ENCODE measurements around the gene RPP25. TPM values are rescaled to one million over a fixed set of nuclear protein-coding genes. Genes with fewer than 3 reads are reported as not detected.

The RPP25 gene
- total RNA-seq, 2 experiments from 2014 or later, result 0.14 to 0.45 TPM

DNA sequence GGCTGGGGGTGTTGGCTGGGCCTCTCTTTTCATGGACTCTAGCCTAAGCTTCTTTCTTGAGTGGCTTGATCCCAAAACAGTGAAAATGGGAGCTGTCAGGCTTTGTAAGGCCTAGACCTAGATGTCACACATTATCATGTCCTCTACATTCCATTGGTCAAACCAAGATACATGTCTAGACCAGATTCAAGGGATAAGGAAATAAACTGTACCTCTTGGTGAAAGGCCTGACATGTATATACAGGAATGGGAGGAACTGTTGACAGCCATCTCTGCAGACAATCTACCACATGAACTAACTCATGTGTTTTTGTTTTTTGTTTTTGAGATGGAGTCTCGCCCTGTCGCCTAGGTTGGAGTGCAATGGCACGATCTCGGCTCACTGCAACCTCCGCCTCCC is 11.1 kb upstream of the RPP25 start:
- no peaks in the 10 kb centered on the region for H3K4me1 Mint-ChIP-seq (ENCODE audit: low read depth)
- intact Hi-C loops (cut with DNase I, micrococcal nuclease), result no loop called here
- TF ChIP-seq CTCF (IDR thresholded peaks at IDR 0.05), result no peak
- peaks cover 1% of the 10 kb centered on the region for H3K27me3 Mint-ChIP-seq
- no peaks in the 10 kb centered on the region for H3K9me3 Mint-ChIP-seq
- Histone ChIP-seq H3K27ac (ENCODE audit: low read depth in 1 of 2, low read length in 2 of 2) (no peak overlapping the region), H3K4me3 (ENCODE audit: low read length) (no peak overlapping the region), H3K4me1 (ENCODE audit: insufficient read depth, low read length) (no peaks in the 10 kb centered on the region), H3K9me3 (ENCODE audit: control insufficient read depth in 1 of 2, insufficient read depth in 1 of 2, low read length in 2 of 2) (no peaks in the 10 kb centered on the region), H3K36me3 (ENCODE audit: insufficient read depth, low read length) (no peaks in the 10 kb centered on the region), H3K27me3 (ENCODE audit: control insufficient read depth in 1 of 2, insufficient read depth in 2 of 2, low read length in 2 of 2) (no peaks in the 10 kb centered on the region)
- no peak overlapping the region for H3K4me3 Mint-ChIP-seq
- ChIA-PET CTCF (no interaction called here), POLR2A (no interaction called here)
- DNase-seq (no peak), ATAC-seq (ENCODE audit: poor library complexity) (no peak)
- no peaks in the 10 kb centered on the region for H3K36me3 Mint-ChIP-seq (ENCODE audit: low read depth)
- no peak overlapping the region for H3K27ac Mint-ChIP-seq

GRCh38 chr15:74964794-74965193 is 8.2 kb upstream of the RPP25 start:
- intact Hi-C loops (cut with DNase I, micrococcal nuclease), result no loop called here
- ATAC-seq (ENCODE audit: poor library complexity), result no peak
- Histone ChIP-seq H3K4me1 (ENCODE audit: insufficient read depth, low read length) (no peaks in the 10 kb centered on the region), H3K4me3 (ENCODE audit: low read length) (no peak overlapping the region), H3K27me3 (ENCODE audit: control insufficient read depth in 1 of 2, insufficient read depth in 2 of 2, low read length in 2 of 2) (peaks cover 2 to 7% of the 10 kb centered on the region in 2 experiments), H3K36me3 (ENCODE audit: insufficient read depth, low read length) (no peaks in the 10 kb centered on the region), H3K9me3 (ENCODE audit: control insufficient read depth in 1 of 2, insufficient read depth in 1 of 2, low read length in 2 of 2) (no peaks in the 10 kb centered on the region), H3K27ac (ENCODE audit: low read depth in 1 of 2, low read length in 2 of 2) (no peak overlapping the region)
- H3K27ac Mint-ChIP-seq, result no peak overlapping the region
- H3K27me3 Mint-ChIP-seq, result peaks cover 9% of the 10 kb centered on the region
- H3K36me3 Mint-ChIP-seq (ENCODE audit: low read depth), result no peaks in the 10 kb centered on the region
- no peak for TF ChIP-seq CTCF (IDR thresholded peaks at IDR 0.05)
- ChIA-PET CTCF (no interaction called here), POLR2A (no interaction called here)
- no peak overlapping the region for H3K4me3 Mint-ChIP-seq
- H3K9me3 Mint-ChIP-seq, result no peaks in the 10 kb centered on the region
- no peaks in the 10 kb centered on the region for H3K4me1 Mint-ChIP-seq (ENCODE audit: low read depth)
- no peak for DNase-seq

- no peak overlapping the region for H3K4me3 Mint-ChIP-seq
- no peak for TF ChIP-seq CTCF (IDR thresholded peaks at IDR 0.05)
- H3K27me3 Mint-ChIP-seq, result peaks cover 25% of the 10 kb centered on the region
- Histone ChIP-seq H3K9me3 (ENCODE audit: control insufficient read depth in 1 of 2, insufficient read depth in 1 of 2, low read length in 2 of 2) (peaks cover 0 to 6% of the 10 kb centered on the region in 2 experiments), H3K27me3 (ENCODE audit: control insufficient read depth in 1 of 2, insufficient read depth in 2 of 2, low read length in 2 of 2) (peaks cover 17 to 22% of the 10 kb centered on the region in 2 experiments), H3K4me1 (ENCODE audit: insufficient read depth, low read length) (peaks cover 12% of the 10 kb centered on the region), H3K36me3 (ENCODE audit: insufficient read depth, low read length) (no peaks in the 10 kb centered on the region), H3K27ac (ENCODE audit: low read depth in 1 of 2, low read length in 2 of 2) (no peak overlapping the region), H3K4me3 (ENCODE audit: low read length) (no peak overlapping the region)
- H3K27ac Mint-ChIP-seq, result no peak overlapping the region
- H3K9me3 Mint-ChIP-seq, result no peaks in the 10 kb centered on the region
- DNase-seq (no peak), ATAC-seq (ENCODE audit: poor library complexity) (no peak)
- intact Hi-C loops (cut with DNase I, micrococcal nuclease), result no loop called here
- ChIA-PET POLR2A (no interaction called here), CTCF (interaction anchor here (1.2 kb wide), 1 partner anchor 25 kb away, joined by 3 read pairs; no protein-coding TSS in a partner anchor)
- no peaks in the 10 kb centered on the region for H3K36me3 Mint-ChIP-seq (ENCODE audit: low read depth)
- peaks cover 12% of the 10 kb centered on the region for H3K4me1 Mint-ChIP-seq (ENCODE audit: low read depth)
Observed at GRCh38 chr15:74963213-74963612, 6.6 kb upstream of the RPP25 start.

All from CD4-positive, alpha-beta T cell (primary cell).